ENCODE results near the gene TRIM52.

GRCh38 chr5:181220178-181220515, 40.8 kb downstream of the TRIM52 start:
- TF ChIP-seq REST (IDR thresholded peaks at IDR 0.05; ENCODE audit: low read depth) (no peak), MAX (IDR thresholded peaks at IDR 0.05) (no peak), EGR1 (IDR thresholded peaks at IDR 0.05) (no peak), TCF12 (IDR thresholded peaks at IDR 0.05; ENCODE audit: low read depth) (no peak), NFIC (IDR thresholded peaks at IDR 0.05) (no peak), YY1 (IDR thresholded peaks at IDR 0.05; ENCODE audit: low read depth) (no peak), CEBPB (IDR thresholded peaks at IDR 0.05) (no peak), TAF1 (IDR thresholded peaks at IDR 0.05; ENCODE audit: low read depth) (no peak), CREB1 (IDR thresholded peaks at IDR 0.05; ENCODE audit: low read depth) (no peak)

Measured in Ishikawa (cell line).